ENCODE results near the gene TMEM132E. TPM values are rescaled to one million over a fixed set of nuclear protein-coding genes. Genes with fewer than 3 reads are reported as not detected.

The TMEM132E gene
- total and polyA plus RNA-seq, 10 of the 15 experiments (the other 5 are each of a cell fraction or from before 2014, with no cell fraction given) = not detected

DNA sequence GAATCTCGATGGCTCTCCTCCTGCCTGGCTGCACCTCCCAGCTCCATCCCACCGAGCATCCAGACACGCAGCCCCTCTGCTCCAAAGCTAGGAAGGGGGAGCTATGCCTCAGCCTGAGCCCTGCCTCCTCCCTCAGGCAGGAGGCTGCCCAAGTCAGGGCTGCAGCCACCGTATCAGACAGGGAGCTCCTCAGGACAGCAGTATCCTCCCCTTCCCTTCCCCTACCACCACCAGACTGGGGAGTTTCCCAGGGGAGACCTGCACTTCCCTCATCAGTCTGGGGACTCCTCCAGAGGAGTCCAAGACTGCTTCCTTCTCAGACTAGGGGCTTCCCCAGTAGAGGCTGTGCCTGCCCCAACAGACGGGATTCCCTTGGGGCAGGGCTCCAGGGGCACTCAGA, 17.5 kb downstream of the TMEM132E start (continued):
- TF ChIP-seq, protein P1, sequence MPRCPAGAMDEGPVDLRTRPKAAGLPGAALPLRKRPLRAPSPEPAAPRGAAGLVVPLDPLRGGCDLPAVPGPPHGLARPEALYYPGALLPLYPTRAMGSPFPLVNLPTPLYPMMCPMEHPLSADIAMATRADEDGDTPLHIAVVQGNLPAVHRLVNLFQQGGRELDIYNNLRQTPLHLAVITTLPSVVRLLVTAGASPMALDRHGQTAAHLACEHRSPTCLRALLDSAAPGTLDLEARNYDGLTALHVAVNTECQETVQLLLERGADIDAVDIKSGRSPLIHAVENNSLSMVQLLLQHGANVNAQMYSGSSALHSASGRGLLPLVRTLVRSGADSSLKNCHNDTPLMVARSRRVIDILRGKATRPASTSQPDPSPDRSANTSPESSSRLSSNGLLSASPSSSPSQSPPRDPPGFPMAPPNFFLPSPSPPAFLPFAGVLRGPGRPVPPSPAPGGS (IDR thresholded peaks at IDR 0.05; ENCODE audit: borderline replicate concordance, insufficient read depth, low read depth, low read length, poor library complexity, severe bottlenecking) = no peak
- TF ChIP-seq SPI1 (IDR thresholded peaks at IDR 0.05; ENCODE audit: borderline replicate concordance, insufficient read depth, low read depth, low read length) = no peak
- TF ChIP-seq HCFC1 (IDR thresholded peaks at IDR 0.05; ENCODE audit: low read length) = no peak
- no peak for TF ChIP-seq DPF2 (IDR thresholded peaks at IDR 0.05)
- no peak for TF ChIP-seq EGR1 (IDR thresholded peaks at IDR 0.05; ENCODE audit: borderline replicate concordance in 1 of 2, low read depth in 2 of 2, low read length in 2 of 2)
- no peak for TF ChIP-seq CBX3 (IDR thresholded peaks at IDR 0.05; ENCODE audit: borderline replicate concordance, low read depth)
- no peak for TF ChIP-seq SMAD1 (IDR thresholded peaks at IDR 0.05; ENCODE audit: low read depth, partially characterized antibody)

DNA sequence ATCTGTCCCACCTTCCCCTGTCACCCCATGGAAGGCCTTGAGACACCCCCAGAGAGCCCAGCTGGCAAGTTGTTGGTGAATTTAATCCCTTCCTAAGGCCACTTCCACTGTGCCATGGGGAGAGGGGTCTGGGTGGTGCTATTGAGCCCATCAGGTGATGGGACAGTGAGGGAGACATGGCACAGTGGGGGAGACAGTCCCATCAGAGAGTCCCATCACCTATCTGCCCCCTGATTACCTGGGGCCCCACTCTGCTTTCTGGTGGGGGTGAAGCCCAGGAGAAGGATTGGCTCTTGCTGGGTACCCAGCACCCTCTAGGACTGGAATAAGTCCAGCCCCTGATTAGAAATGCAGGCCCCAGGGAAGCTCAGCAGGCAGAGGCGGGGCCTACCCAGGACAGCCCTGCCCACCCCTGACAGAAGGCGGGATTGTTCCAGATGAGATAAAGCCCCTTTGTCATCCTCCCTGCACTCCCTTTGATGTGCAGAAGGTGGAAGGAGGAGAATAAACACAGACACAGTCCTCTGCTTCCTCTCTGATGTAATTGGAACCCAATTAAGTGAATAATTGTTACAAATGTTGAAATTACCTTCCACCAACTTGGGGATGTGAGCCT, 18.9 kb downstream of the TMEM132E start:
- Histone ChIP-seq H3K36me3 (ENCODE audit: control insufficient read depth in 2 of 2, insufficient read depth in 2 of 2, low read length in 1 of 2) (no peaks in the 10 kb centered on the region), H3K4me2 (ENCODE audit: control insufficient read depth, insufficient read depth) (no peak overlapping the region), H3K79me2 (ENCODE audit: control insufficient read depth, insufficient read depth, low read length) (no peaks in the 10 kb centered on the region), H2AFZ (ENCODE audit: control insufficient read depth, low read depth, low read length) (no peak overlapping the region), H3K9ac (ENCODE audit: control insufficient read depth, insufficient read depth, low read length) (no peak overlapping the region), H3K4me1 (ENCODE audit: control insufficient read depth, insufficient read depth, low read length) (no peaks in the 10 kb centered on the region), H3K27me3 (replicated peaks in 1 of 2; ENCODE audit: control insufficient read depth in 2 of 2, insufficient read depth in 2 of 2, low read length in 1 of 2) (peaks cover 0 to 2% of the 10 kb centered on the region in 2 experiments; a peak in 2 of 4 replicates), H3K27ac (ENCODE audit: control insufficient read depth, insufficient read depth) (no peak overlapping the region), H3K4me3 (no peak overlapping the region), H4K20me1 (ENCODE audit: control insufficient read depth, insufficient read depth) (no peaks in the 10 kb centered on the region), H3K9me3 (replicated peaks; ENCODE audit: control insufficient read depth, insufficient read depth, low read length) (no peaks in the 10 kb centered on the region)
- BruUV-seq (replicated peaks) = no TSS peak
- RAD21 ChIA-PET (ENCODE audit: unreplicated experiment) = no interaction called here
- 3% methylated on average over 2 of the region's 2 CpGs for WGBS (ENCODE audit: insufficient coverage, insufficient replicate concordance, low lambda C conversion rate, missing lambda C conversion rate)
- CTCF ChIA-PET = no interaction called here
- DNase-seq (ENCODE audit: low read depth, low spot score) = no peak
- in situ Hi-C loops (cut with MboI) (no loop called here), intact Hi-C loops (cut with micrococcal nuclease; ENCODE audit: unreplicated experiment) (no loop called here)
- ATAC-seq = no peak
- SMC1A ChIA-PET (ENCODE audit: uncharacterized antibody, unreplicated experiment) = no interaction called here
- no peak for FAIRE-seq
- POLR2A ChIA-PET = no interaction called here
- no peak for TF ChIP-seq ZNF24 (IDR thresholded peaks at IDR 0.05)
- TF ChIP-seq LARP7 (IDR thresholded peaks at IDR 0.05) = no peak
- no peak for TF ChIP-seq ZNF217 (IDR thresholded peaks at IDR 0.05)
- TF ChIP-seq NFXL1 (IDR thresholded peaks at IDR 0.05; ENCODE audit: borderline replicate concordance) = no peak
- TF ChIP-seq TCF12 (IDR thresholded peaks at IDR 0.05; ENCODE audit: low read depth, low read length) = no peak
- no peak for TF ChIP-seq SREBF1 (IDR thresholded peaks at IDR 0.05; ENCODE audit: low read length)
- TF ChIP-seq TCF3 (IDR thresholded peaks at IDR 0.05; ENCODE audit: borderline replicate concordance, insufficient read depth, low read depth, low read length) = no peak
- TF ChIP-seq, protein P2, sequence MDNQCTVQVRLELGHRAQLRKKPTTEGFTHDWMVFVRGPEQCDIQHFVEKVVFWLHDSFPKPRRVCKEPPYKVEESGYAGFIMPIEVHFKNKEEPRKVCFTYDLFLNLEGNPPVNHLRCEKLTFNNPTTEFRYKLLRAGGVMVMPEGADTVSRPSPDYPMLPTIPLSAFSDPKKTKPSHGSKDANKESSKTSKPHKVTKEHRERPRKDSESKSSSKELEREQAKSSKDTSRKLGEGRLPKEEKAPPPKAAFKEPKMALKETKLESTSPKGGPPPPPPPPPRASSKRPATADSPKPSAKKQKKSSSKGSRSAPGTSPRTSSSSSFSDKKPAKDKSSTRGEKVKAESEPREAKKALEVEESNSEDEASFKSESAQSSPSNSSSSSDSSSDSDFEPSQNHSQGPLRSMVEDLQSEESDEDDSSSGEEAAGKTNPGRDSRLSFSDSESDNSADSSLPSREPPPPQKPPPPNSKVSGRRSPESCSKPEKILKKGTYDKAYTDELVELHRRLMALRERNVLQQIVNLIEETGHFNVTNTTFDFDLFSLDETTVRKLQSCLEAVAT (IDR thresholded peaks at IDR 0.05) = no peak
- TF ChIP-seq KAT2A (conservative IDR thresholded peaks at IDR 0.05; ENCODE audit: control insufficient read depth, low read depth, low read length) = no peak
- TF ChIP-seq, protein P3, sequence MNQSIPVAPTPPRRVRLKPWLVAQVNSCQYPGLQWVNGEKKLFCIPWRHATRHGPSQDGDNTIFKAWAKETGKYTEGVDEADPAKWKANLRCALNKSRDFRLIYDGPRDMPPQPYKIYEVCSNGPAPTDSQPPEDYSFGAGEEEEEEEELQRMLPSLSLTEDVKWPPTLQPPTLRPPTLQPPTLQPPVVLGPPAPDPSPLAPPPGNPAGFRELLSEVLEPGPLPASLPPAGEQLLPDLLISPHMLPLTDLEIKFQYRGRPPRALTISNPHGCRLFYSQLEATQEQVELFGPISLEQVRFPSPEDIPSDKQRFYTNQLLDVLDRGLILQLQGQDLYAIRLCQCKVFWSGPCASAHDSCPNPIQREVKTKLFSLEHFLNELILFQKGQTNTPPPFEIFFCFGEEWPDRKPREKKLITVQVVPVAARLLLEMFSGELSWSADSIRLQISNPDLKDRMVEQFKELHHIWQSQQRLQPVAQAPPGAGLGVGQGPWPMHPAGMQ (IDR thresholded peaks at IDR 0.05; ENCODE audit: borderline replicate concordance) = no peak
- TF ChIP-seq IKZF1 (conservative IDR thresholded peaks at IDR 0.05) = no peak
- no peak for TF ChIP-seq RBBP5 (conservative IDR thresholded peaks at IDR 0.05)
- TF ChIP-seq NBN (IDR thresholded peaks at IDR 0.05) = no peak
- TF ChIP-seq SRF (IDR thresholded peaks at IDR 0.05; ENCODE audit: low read depth in 2 of 2, low read length in 2 of 2) = no peak
- TF ChIP-seq MTA3 (IDR thresholded peaks at IDR 0.05; ENCODE audit: borderline replicate concordance, low read length) = no peak
- no peak for TF ChIP-seq CHD1 (IDR thresholded peaks at IDR 0.05; ENCODE audit: low read depth, low read length)

All from GM12878 (cell line).